Keratinocyte (primary cell): ENCODE results near the gene SMARCA5.

ENCODE experiments used
- CTCF ChIP-seq, 3 experiments: IDR thresholded peaks in 1 of 3; conservative IDR thresholded peaks in 1 of 3; optimal IDR thresholded peaks in 1 of 3; 2 replicates in 2 of 3; 3 replicates in 1 of 3; pipeline versions ENCODE3 to v1.5.1; 2011; ENCODE audit warnings: low read length in 3 of 3, mild to moderate bottlenecking in 3 of 3, moderate library complexity in 2 of 3, control low read depth in 1 of 3, inconsistent platforms in 1 of 3; ENCODE audit not compliant: insufficient read depth in 2 of 3; ENCODE audit errors: extremely low read depth in 1 of 3
- EZH2 ChIP-seq: IDR thresholded peaks from one replicate; pipeline ENCODE4 v1.6.1; 2012; ENCODE audit warnings: inconsistent platforms, mild to moderate bottlenecking, low read length, moderate library complexity

- TF ChIP-seq CTCF (optimal IDR thresholded peaks at IDR 0.05 in 1 of 3, IDR thresholded peaks at IDR 0.05 in 1 of 3, conservative IDR thresholded peaks at IDR 0.05 in 1 of 3; ENCODE audit: extremely low read depth in 1 of 3, insufficient read depth in 2 of 3, low read length in 3 of 3) (no peak), EZH2 (no peak)
Measured at GRCh38 chr4:143515905-143516304, 2.4 kb downstream of the SMARCA5 start.
